Neural progenitor cell (in vitro differentiated cells): ENCODE results near the gene DYSF.

Experiments
- CTCF ChIP-seq: fragments of 200-600 bp; sonication (generic); IDR thresholded peaks from 2 replicates; pipeline ENCODE4 v1.5.1; 2017; ENCODE audit warnings: antibody characterized with exemption, mild to moderate bottlenecking
- EZH2 ChIP-seq: fragments of 200-600 bp; sonication (generic); IDR thresholded peaks from 2 replicates; pipeline ENCODE4 v1.6.1; 2017; ENCODE audit warnings: antibody characterized with exemption, mild to moderate bottlenecking, moderate library complexity

GRCh38 chr2:71697106-71698004, 244.0 kb downstream of the DYSF start:
- no peak for TF ChIP-seq CTCF
- no peak for TF ChIP-seq EZH2
